Stimulated activated CD4-positive, alpha-beta T cell treated with anti-CD3 and anti-CD28 coated beads, Interleukin-1b, Interleukin-23, amount 100 ng/mL, for 48 hours (primary cell): ENCODE results near the gene CHERP.
"Not testable (repeated sequence)": the region's sequence is repeated elsewhere in the genome, so short reads cannot be mapped to it uniquely, and the experiment has no call there.

Experiments
- DNase-seq: peaks from one replicate; pipeline ENCODE4 v3.0.0-alpha.2; 2020

CHERP gene

GRCh38 chr19:16575861-16576689 lies 33.8 kb upstream of the CHERP start:
- DNase-seq: no peak

GRCh38 chr19:16575282-16575681 lies 33.0 kb upstream of the CHERP start:
- DNase-seq: no peak

- no peak for DNase-seq
These were observed 31.7 kb upstream of the CHERP start for GRCh38 chr19:16573925-16574324.

GRCh38 chr19:16573296-16573695 lies 31.1 kb upstream of the CHERP start:
- DNase-seq: no peak

GRCh38 chr19:16572332-16573211 lies 30.3 kb upstream of the CHERP start, which contains the start of gene SLC35E1:
Gene SLC35E1 (minus strand): TSS chr19:16572415. CDS start chr19:16572364, 51 bp downstream.
- DNase-seq: peak; percentile 93

- peak; percentile 41 for DNase-seq
These were observed 29.6 kb upstream of the CHERP start for GRCh38 chr19:16571822-16572331.

GRCh38 chr19:16571283-16571682 lies 29.0 kb upstream of the CHERP start:
- no peak for DNase-seq

GRCh38 chr19:16569609-16570320 lies 27.5 kb upstream of the CHERP start:
- no peak for DNase-seq

- DNase-seq: no peak
These were observed 24.5 kb upstream of the CHERP start for GRCh38 chr19:16566702-16567101.

GRCh38 chr19:16566161-16566560 lies 23.9 kb upstream of the CHERP start:
- peak; percentile 65 for DNase-seq

- DNase-seq: no peak
These were observed 22.6 kb upstream of the CHERP start for GRCh38 chr19:16564842-16565241.

GRCh38 chr19:16562608-16563025 lies 20.4 kb upstream of the CHERP start:
- DNase-seq: no peak

- no peak for DNase-seq
These were observed 19.1 kb upstream of the CHERP start for GRCh38 chr19:16561382-16561781.

GRCh38 chr19:16559780-16560276 lies 17.6 kb upstream of the CHERP start:
- no peak for DNase-seq

GRCh38 chr19:16554776-16555175 lies 12.5 kb upstream of the CHERP start:
- no peak for DNase-seq

- not testable (repeated sequence) for DNase-seq
These were observed 9.7 kb upstream of the CHERP start for GRCh38 chr19:16551902-16552301.

GRCh38 chr19:16548956-16549355 lies 6.7 kb upstream of the CHERP start:
- no peak for DNase-seq

GRCh38 chr19:16544473-16545231 lies 2.4 kb upstream of the CHERP start:
- no peak for DNase-seq

- not testable (repeated sequence) for DNase-seq
These were observed 1.5 kb upstream of the CHERP start for GRCh38 chr19:16543734-16544133.

- DNase-seq: no peak
These were observed 754 bp upstream of the CHERP start for GRCh38 chr19:16542910-16543472.

- DNase-seq: no peak
These were observed 652 bp downstream of the CHERP start for GRCh38 chr19:16541526-16542044.
